Heart left ventricle (tissue), 13 donors: ENCODE data around the gene CXXC5.

Experiments used
- POLR2A ChIP-seq, 2 donors: fragments of 450-650 bp; IDR thresholded peaks; one replicate each; pipeline ENCODE4 v1.6.1; 2017; ENCODE audit warnings: antibody characterized with exemption in 2 of 2, mild to moderate bottlenecking in 2 of 2, moderate library complexity in 2 of 2
- TF ChIP-seq, protein P1 (sequence below), 12 donors: fragments of 200-600 bp; sonication (generic) in 4 of 12; IDR thresholded peaks; one replicate each; pipeline versions ENCODE4 v1.5.0 to v1.8.0; 2018 to 2022; ENCODE audit warnings: antibody characterized with exemption in 12 of 12, mild to moderate bottlenecking in 5 of 12
- donor health status: ischemic (EF 13 %, LVEDD 7.1; RV severe dilation, severe dysfunction).
- donor health status: DM: no; HTN: yes; CAD: no.
- donor health status: DM: no; HTN: no; CAD: no.
- donor health status: ischemic (EF 25% LVEDD 6.9; RV normal size, moderate dysfunction).
- donor health status: ischemic (EF 25% LVEDD 5.7; RV mildly dilated, moderate dysfunction).
- donor health status: ischemic (EF 35%, LVEDD 5.7; RV mildly dilated, moderate dysfunction).
- donor health status: nonischemic (EF 11% LVEDD 7.7; RV severe dilation, severe dysfunction).
- donor health status: DM: yes; HTN: yes; CAD: no.
- donor health status: PGD.
- donor health status: ischemic (EF 29% LVEDD 5.4; RV normal size, mild dysfunction).
- donor health status: nonischemic (EF 23%, LVEDD 6.1; RV moderate dilation, normal function).

DNA sequence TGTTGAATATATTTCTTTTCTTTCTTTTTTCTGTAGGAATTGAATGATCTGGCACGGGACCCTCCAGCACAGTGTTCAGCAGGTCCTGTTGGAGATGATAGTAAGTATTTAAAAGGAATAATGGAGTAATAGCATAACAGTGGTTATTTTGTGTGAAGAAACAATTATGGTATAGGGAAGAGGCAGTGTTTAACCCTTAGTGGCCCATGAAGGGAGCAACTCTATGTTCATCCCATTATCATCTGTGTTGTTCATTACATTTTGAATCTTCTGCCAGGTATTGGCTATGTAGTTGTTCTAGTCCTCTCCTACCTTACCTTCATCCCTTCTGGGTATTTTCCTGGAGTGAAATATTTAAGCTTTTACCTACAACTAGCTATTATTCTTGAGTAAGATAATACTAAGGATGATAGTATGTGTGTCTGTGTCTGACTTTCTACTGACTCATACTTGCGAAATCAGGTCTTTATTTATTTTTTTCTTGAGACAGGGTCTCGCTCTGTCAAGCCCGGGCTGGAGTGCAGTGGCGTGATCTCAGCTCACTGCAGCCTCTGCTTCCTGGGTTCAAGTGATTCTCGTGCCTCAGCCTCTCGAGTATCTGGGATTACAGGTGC is 47.7 kb upstream of the CXXC5 start:
- no peak for TF ChIP-seq POLR2A (IDR thresholded peaks at IDR 0.05)
- TF ChIP-seq, protein P1, sequence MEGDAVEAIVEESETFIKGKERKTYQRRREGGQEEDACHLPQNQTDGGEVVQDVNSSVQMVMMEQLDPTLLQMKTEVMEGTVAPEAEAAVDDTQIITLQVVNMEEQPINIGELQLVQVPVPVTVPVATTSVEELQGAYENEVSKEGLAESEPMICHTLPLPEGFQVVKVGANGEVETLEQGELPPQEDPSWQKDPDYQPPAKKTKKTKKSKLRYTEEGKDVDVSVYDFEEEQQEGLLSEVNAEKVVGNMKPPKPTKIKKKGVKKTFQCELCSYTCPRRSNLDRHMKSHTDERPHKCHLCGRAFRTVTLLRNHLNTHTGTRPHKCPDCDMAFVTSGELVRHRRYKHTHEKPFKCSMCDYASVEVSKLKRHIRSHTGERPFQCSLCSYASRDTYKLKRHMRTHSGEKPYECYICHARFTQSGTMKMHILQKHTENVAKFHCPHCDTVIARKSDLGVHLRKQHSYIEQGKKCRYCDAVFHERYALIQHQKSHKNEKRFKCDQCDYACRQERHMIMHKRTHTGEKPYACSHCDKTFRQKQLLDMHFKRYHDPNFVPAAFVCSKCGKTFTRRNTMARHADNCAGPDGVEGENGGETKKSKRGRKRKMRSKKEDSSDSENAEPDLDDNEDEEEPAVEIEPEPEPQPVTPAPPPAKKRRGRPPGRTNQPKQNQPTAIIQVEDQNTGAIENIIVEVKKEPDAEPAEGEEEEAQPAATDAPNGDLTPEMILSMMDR (IDR thresholded peaks at IDR 0.05): no peak
